GM18511 (cell line): ENCODE data around the gene LRP8.

Experiments
- ATAC-seq: cut with Tn5 transposase; IDR thresholded peaks from one replicate; pipeline ENCODE4 v1.9.1; 2021; ENCODE audit warnings: mild to moderate bottlenecking, moderate library complexity; ENCODE audit not compliant: unreplicated experiment

The LRP8 gene

DNA sequence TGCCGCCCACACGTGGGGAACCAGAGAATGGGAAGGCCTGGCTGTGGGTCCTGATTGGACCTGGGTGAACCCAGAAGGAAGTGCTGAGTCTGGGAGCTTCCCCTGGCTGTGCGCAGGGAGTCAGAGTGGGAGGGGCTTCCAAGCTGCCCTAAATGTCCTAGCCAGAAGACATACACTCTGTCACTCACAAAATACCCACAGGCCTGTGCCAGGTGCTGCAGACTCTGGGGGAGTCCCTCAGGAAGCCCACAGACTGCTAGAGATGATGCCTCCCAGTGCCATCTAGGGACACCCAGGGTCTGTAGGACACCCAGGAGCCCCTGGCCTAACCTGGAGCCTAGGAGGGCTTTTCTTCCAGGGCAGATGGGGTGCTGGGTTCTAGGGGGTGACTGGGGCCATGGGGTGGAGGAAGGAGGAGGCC, 33.7 kb upstream of the LRP8 start:
- no peak for ATAC-seq

DNA sequence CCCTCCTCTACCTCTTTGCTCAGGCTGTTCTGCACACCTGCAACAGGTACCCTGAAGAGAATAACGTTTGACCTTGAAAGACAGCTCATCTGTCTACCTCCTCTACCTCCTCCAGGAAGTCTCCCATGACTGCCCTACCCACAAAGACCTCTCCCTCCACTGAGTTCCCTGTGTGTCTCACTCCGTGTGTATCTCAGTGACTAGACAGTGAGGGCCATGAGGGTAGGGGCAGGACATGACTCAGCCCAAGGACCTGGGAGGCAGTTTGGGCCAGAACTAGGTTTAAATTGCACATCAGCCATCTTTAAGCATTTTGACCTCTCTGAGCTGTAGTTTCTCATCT, 32.0 kb upstream of the LRP8 start:
- no peak for ATAC-seq

DNA sequence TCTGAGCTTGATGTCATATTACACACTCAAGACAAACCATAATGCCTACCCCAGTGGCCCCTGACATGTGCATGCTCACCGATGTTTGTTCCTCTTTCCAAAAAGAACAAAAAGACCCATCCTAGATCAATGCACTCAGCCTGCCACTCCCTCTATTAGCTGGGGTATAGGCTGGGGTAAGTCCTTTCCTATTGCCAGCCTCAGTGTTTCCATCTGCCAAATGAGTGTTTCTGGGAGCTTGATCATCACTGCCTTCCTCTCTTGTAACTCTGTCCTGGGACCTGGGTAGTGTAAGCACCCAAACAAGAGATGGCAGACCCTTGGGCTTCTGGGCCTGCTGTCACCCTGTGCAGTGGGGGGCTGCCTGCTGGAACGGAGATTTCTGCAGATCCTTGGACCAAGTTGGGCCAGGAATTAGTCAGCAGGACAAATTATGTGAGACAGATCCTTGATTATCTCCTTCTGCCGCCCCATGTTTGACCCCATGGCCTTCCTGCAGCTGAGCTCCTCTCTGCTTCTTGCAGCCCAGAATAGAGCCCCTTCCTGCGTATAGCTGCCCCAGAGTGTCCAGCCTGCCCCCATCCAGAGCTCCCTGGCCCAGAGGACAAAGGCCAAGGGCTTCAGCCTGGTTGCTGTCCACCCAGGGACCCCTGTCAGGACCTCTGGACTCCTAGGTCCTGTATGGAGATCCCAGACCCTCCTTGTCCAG, 31.5 kb upstream of the LRP8 start:
- no peak for ATAC-seq

DNA sequence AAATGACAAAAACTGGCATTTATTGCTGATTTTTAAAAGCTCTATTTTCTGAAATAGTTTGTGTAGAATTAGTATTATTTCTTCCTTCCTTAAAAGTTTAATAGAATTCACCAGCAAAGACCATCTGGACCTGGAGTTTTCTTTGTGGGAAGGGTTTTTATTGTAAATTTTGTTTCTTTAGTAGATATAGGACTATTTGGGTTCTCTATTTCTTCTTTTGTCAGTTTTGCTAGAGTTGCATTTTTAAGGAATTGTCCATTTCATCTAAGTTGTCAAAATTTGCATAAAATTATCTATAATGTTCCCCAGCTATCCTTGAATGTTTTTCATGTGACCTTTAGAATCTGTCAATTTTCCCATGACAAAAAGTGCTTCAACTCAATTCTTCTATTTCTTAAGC, 28.8 kb upstream of the LRP8 start:
- no peak for ATAC-seq

GRCh38 chr1:53354119-53354518, 26.2 kb upstream of the LRP8 start:
- no peak for ATAC-seq

- ATAC-seq, result no peak
Observed at GRCh38 chr1:53352561-53352960, 24.7 kb upstream of the LRP8 start.

DNA sequence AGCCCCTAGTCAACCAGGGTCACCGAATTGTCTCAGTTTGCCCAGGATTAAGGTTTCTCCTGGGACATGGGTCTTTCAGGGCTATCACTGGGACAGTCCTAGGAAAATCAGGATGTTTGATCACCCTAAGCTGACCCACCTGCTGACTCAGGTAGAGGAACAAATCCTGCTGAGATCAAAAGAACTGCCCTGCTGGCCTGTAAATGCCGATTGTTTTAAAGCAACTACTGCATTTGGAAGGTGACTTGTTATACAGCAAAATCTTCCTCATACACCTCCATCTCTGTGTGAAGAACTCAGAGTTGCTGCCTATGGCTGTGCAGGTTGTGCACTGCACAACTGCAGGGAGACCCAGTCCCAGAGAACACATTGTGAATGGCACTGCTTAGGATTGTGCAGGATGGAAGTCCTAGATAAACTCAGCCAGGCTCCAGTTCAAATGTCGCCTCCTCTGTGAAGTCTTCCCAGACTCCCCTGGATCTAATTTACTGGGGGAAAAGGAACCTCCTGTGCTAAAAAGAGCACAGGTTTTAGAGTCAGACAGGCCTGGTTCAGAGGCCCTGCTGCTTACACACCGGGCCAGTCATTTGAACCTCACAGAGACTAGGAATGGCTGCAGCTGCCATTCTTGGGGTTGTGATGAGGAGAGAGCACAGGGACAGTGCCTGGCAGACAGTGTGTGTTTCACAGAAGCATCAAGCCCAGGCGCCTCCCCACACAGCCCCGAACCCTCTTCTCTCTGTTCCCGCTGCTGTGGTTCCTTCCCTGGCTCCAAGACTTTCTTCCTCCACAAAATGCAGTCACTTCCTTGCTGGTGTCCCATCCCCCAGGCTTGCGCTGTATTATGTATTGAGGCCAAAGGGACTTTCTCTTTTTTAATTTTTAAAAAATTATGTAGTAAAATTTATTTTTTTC, 23.2 kb upstream of the LRP8 start:
- ATAC-seq, result no peak

GRCh38 chr1:53349968-53350852, 22.3 kb upstream of the LRP8 start:
- no peak for ATAC-seq

GRCh38 chr1:53349369-53349835, 21.5 kb upstream of the LRP8 start:
- ATAC-seq, result no peak

DNA sequence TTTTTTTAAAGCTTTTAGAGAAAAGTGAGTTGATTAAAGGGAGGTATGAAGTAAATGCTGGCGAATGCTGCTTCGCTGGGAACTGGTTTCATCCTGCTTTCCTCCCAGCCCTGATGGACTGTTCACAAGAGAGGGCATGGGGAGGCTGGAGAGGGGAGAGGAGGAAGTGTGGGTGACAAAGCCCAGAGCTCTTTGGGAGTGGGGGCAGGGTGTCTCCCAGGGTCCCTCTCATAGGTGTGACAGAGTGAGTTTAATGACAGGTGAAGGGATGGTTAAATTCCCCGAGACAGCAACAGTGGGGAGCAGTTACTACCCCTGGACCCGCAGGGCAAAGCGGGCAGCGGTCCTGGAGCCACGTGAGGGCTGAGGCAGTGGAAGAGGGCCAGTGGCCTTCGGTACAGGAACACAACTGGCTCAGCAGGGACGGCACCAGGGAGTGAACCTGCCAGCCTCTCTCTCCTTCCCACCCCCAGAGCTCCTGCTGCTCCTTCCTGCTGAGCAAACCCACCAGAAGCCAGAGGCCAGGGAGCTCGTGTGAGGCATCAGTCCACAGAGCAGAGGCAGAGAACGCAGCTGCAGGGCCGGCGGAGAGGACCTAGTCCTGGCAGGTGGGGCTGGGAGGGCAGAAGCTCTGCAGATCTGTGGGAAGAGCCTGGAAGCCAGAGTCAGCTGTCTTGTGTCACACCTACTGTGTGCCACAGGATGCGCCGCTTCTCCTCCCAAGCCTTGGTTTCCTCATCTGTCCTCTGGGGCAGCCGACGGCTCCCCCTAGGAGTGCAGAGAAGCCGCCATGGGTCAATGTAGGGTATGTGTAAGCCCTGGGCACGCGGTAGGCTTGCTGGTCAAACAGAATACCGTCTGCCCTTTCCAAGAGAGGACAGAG, 20.9 kb upstream of the LRP8 start:
- ATAC-seq, result no peak

DNA sequence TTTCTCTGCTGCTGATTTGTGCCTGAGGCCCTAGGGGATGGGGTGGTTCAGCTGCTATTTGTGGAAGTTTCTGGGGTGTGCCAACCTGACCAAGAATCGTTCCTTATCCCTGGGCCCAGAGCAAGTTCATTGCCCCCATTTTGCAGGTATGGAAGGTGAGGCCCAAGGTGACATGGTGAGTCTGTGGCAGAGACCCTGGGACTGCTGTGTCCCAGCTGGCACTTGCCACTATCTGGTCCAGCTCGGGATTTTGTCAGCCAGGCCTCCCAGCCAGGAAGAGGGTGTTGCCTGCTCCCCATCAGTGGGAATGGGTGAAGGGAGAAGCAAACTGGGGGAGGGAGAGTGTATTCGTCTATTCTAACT, 18.9 kb upstream of the LRP8 start:
- no peak for ATAC-seq

- ATAC-seq, result no peak
Observed at GRCh38 chr1:53345996-53346813, 18.3 kb upstream of the LRP8 start.

DNA sequence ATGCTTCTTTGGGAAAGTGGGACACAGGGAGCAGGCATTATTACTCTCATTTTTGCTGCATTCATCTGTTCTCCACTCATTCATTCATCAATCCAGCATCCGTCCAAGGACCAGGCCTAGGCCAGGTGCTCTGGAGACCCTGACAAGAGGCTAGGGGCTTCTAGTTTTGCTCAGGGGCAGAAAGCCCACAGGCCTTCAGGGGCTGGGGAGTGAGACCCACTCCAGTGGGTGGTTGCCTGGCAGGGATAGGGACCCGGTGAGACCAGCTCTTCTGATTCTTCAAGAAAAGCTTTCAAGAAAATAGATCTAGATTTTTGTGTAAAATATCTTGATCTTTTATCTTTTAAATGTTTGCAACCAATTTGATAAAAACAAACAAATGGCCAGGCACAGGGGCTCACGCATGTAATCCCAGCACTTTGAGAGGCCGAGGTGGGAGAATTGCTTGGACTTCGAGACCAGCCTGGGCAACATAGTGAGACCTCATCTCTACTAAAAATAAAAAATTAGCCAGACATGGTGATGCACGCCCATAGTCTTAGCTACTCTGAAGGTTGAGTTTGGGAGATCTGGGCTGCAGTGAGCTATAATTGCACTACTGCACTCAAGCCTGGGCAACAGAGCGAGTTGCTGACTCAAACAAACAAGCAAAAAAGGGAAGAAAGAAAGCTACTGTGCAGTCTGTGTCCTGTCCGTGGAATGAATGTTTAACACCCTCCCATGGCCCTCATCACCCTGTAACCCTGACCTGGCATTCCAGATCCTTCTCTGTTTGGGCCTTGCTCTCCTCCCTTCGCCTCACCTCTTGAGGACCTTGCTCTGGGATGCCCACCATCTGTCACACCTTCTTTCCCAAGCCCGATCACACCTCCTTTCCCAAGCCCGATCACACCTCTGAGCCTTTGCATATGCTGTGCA, 17.3 kb upstream of the LRP8 start:
- peak; percentile 97 for ATAC-seq

- ATAC-seq, result no peak
Observed at GRCh38 chr1:53343831-53344668, 16.2 kb upstream of the LRP8 start.

GRCh38 chr1:53342735-53343470, 15.0 kb upstream of the LRP8 start:
- ATAC-seq, result no peak

DNA sequence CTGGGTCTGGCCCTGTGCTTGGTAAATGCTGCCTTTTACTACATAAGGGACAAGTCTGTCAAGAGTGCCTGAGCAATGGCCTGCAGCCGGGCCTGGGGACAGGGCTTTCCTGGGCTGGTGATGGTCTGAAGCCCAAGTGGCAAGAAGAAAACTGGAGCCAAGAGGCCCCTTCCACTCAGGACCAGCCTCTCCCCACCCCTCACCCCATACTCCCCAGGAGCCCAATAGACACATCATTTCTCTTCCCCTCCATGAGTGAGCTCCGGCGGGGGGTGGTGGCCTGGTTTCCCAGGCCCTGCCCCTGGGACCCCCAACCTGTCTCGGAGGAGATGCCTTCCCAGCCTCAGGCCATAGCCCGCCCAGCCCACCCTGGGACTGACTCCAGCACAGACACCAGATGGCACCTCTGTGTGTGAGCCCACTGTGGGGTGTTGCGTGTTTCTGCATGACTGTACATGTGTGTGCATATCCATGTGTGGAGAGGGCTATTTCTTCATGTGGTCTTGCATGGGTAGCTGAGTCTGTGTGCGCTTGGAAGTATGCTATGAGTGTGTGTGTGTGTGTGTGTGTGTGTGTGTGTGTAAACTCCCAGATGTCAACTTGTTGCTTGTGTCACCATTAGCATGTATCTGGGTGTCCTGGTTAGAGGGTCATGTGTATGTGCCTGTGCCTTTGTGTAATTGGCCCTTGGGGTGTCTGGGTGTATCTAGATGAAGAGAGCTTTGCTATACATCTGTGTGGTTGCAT, 14.3 kb upstream of the LRP8 start:
- ATAC-seq, result no peak
